HG02642 (cell line): ENCODE results near the gene DIP2B.
"Not testable (repeated sequence)": the region's sequence is repeated elsewhere in the genome, so short reads cannot be mapped to it uniquely, and the experiment has no call there.

ENCODE experiments used
- ATAC-seq: cut with Tn5 transposase; IDR thresholded peaks from one replicate; pipeline ENCODE4 v1.9.1; 2021; ENCODE audit warnings: mild to moderate bottlenecking; ENCODE audit not compliant: unreplicated experiment, poor library complexity

The DIP2B gene, protein sequence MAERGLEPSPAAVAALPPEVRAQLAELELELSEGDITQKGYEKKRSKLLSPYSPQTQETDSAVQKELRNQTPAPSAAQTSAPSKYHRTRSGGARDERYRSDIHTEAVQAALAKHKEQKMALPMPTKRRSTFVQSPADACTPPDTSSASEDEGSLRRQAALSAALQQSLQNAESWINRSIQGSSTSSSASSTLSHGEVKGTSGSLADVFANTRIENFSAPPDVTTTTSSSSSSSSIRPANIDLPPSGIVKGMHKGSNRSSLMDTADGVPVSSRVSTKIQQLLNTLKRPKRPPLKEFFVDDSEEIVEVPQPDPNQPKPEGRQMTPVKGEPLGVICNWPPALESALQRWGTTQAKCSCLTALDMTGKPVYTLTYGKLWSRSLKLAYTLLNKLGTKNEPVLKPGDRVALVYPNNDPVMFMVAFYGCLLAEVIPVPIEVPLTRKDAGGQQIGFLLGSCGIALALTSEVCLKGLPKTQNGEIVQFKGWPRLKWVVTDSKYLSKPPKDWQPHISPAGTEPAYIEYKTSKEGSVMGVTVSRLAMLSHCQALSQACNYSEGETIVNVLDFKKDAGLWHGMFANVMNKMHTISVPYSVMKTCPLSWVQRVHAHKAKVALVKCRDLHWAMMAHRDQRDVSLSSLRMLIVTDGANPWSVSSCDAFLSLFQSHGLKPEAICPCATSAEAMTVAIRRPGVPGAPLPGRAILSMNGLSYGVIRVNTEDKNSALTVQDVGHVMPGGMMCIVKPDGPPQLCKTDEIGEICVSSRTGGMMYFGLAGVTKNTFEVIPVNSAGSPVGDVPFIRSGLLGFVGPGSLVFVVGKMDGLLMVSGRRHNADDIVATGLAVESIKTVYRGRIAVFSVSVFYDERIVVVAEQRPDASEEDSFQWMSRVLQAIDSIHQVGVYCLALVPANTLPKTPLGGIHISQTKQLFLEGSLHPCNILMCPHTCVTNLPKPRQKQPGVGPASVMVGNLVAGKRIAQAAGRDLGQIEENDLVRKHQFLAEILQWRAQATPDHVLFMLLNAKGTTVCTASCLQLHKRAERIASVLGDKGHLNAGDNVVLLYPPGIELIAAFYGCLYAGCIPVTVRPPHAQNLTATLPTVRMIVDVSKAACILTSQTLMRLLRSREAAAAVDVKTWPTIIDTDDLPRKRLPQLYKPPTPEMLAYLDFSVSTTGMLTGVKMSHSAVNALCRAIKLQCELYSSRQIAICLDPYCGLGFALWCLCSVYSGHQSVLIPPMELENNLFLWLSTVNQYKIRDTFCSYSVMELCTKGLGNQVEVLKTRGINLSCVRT (N-terminal part only)

GRCh38 chr12:50504798-50505674, at the start of gene DIP2B:
Gene DIP2B (plus strand): TSS chr12:50504985. CDS start chr12:50505141, 156 bp downstream.
- ATAC-seq, result peak; percentile 83

DNA sequence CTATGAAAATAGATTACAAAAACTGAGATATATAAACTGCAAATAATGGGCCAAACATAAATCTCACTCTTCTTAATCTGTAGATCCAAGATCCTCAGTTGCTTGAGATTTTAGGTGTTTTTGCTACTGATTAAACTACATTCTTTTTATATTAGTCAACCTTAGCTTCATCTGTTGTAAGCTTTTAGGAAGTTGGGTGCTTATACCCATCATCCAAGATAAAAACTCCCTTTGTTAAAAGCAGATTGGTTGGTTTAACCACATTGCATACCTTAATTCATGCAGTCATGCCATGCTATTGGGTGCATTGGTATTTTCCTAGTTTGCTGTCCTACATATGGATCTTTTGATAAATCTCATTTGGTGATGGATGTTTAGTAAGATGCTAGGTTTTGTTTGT, 46.2 kb upstream of the DIP2B start:
- ATAC-seq, result no peak

DNA sequence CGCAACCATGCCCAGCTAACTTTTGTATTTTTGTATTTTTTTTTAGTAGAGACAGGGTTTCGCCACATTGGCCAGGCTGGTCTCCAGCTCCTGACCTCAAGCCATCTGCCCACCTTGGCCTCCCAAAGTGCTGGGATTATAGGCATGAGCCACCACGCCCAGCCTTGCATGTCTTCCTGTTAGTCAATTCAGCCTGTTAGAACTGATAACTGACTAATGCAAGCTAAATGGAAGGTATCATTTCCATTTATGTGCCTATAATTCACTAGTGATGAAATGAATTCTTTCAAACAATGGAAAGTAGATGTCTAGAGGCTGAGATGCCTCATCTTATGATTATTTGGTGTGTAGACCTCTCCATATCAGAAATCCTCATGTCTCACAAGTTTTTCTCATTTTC, 37.3 kb upstream of the DIP2B start:
- no peak for ATAC-seq

- ATAC-seq, result no peak
Observed at GRCh38 chr12:50477241-50477832, 27.4 kb upstream of the DIP2B start.

GRCh38 chr12:50482571-50482970, 22.2 kb upstream of the DIP2B start:
- no peak for ATAC-seq

- ATAC-seq, result no peak
Observed at GRCh38 chr12:50483488-50483887, 21.3 kb upstream of the DIP2B start.

DNA sequence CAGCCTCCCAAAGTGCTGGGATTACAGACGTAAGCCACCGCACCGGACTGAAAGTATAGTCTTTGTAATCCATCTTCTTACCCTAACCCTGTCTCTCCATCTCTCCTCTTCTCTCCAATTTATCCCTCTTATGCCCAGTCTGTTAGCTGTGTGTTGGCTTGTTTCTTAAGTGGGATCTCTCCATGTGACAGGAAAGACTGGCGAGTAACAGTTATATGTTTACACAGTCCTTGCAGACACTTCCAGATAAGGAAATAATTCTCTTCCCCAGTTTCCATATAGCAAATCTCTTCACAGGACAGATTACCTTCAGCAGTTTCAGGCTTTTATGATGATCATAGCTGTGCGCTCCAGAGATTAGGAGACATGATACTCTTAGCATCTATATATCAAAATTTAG, 16.0 kb upstream of the DIP2B start:
- no peak for ATAC-seq

DNA sequence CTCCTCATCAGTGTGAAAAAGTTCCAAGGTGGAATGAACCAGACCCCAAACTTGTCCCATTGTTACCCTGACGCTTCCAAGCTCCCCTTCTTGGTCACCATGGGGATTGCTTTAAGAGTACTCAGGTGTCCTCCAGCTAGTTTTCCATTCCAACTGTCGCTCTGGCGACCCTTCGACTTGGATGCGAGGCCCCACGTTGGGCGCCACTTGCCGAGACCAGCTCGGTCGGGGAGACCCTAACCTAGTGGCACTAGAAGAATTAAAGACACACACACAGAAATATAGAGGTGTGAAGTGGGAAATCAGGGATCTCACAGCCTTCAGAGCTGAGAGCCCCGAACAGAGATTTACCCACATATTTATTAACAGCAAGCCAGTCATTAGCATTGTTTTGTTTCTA, 6.7 kb upstream of the DIP2B start:
- not testable (repeated sequence) for ATAC-seq

DNA sequence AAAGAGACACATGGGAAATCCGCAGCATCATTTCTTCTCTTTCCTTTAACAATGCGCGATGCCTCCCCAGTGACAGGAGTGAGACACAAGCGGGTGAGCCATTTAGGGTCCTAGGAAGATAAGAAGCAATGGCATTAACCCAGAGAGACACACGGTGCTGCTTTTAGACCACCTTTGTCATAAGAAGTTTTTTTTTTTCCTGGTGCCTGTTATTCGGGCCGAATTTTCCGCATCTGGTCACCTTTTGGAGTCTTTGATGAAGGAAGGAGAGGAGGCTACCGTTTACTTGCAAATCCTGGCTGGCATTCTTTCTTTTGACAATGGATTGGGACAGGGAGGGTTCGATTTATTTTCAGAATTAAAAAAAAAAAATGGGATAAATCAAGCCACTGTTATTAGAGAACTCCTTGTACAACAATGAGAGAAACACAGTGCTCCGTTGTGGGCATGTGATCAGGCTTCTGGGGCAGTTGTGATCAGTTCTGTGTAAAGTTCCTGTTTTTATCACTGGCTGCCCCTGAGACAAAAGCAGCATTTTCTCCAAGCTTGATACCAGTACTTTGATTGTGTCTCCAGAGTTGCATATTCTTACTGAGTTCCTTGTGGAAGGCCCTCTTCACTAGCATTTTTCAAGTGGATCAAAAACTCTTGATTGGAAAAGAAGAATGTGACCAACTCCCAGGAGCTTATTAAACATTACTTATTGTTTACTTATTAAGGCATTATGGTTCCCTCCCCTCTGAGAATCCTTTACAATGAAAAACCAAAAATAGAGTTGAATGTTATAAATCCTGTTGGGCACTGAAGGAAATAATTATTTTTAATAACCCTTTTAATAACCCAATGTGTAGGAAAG, 1.1 kb downstream of the DIP2B start:
- no peak for ATAC-seq

GRCh38 chr12:50506753-50507473, 2.1 kb downstream of the DIP2B start:
- ATAC-seq, result no peak

DNA sequence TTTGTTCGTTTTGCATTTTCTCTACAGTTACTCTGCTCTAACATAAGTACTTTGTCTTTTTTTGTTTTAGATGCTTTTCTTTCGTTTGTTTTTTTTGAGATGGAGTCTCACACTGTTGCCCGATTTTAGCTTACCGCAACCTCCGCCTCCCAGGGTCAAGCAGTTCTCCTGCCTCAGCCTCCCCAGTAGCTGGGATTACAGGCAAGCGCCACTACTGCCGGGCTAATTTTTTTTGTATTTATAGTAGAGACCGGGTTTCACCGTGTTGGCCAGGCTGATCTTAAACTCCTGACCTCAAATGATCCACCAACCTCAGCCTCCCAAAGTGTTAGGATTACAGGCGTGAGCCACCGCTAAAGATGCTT, 2.7 kb downstream of the DIP2B start:
- ATAC-seq, result no peak

- no peak for ATAC-seq
Observed at GRCh38 chr12:50507930-50508329, 3.1 kb downstream of the DIP2B start.

- no peak for ATAC-seq
Observed at GRCh38 chr12:50508414-50508813, 3.6 kb downstream of the DIP2B start.

DNA sequence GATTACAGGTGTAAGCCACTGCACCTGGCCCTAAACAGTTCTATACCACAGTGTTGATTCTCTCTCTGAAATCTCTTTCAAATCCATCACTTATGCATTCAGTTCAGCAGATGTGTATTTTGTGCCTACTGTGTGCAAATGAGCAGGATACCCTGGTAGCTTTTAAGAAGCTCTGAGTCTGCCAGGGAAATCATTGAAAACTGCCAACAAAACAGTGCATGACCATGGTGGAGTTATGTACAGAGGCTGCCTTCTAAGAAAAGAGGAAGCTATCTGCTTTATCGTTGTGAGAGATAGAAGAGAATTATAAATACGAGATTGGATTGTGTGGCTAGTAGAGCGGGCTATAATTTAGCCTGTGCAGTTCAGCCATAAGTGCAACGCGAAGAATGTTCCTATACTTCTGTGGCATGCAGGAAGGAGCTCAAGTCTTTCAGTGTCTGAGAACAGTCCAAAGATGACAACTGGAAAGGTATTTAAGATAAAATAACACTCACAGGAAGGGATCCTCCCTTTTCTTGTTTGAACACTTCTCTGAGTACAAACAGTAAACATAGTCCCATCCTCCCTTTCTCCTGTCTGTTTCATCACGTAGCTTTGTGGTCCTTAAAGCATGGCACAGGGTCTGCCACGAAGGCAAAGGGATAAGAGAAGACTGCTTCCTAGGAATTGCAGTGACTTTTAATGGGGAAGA, 4.3 kb downstream of the DIP2B start:
- ATAC-seq, result no peak

DNA sequence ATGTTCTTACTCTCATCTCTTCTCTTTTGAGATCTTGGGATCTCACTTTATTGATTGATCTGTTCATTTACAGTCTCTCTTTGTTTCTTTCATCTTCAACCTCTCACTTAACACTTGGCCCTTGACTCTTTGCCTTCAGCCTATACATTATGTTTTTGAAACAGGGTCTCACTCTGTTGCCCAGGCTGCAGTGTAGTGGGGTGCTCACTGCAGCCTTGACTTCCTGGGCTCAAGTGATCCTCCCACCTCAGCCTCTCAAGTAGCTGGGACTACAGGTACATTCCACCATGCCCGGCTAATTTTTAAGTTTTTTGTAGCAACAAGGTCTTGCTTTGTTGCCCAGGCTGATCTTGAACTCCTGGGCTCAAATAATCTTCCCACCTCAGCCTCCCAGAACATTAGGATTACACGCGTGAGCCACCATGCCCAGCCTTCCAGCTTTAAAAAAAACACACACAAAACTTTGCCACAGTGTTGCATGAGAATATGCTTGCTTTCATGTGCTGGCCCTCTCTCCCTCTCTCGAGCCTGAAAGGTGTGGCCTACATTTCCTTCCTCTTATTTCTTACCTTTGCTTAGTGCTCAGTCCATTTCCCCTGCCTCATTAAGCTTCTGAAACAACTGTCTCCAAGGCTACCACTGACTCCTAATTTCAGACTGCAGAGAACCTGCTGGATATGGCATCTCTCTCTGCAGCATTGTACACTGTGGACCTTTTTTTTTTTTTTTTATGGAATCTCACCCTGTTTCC, 9.9 kb downstream of the DIP2B start:
- ATAC-seq, result no peak

DNA sequence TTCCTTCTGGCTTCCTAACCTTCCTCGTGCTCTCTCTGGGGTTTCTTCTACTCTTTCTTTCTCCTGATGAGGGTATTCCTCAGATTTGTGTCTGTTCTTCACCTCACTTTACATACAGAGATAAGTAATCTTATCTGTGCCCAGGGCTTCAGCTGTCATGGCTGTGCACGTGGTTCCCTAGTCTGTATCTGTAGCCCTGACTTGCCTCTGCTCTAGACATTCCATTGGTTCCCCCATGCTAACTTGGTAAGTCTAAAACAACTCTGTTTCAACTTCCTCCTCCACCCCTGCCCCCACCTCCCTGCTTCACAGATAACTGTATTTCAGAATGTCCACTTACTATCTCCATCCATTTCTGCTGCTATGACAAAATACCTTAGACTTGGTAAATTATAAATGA, 10.8 kb downstream of the DIP2B start:
- ATAC-seq, result no peak
